GM23248 (cell line): ENCODE data around the gene RNF157.

Experiments
- EZH2 ChIP-seq: fragments of 200-600 bp; sonication (generic); IDR thresholded peaks from 2 replicates; pipeline ENCODE4 v1.6.1; 2018; ENCODE audit warnings: antibody characterized with exemption, mild to moderate bottlenecking; ENCODE audit not compliant: insufficient read depth, poor library complexity, severe bottlenecking
- EZH2phosphoT487 ChIP-seq: fragments of 200-600 bp; sonication (generic); IDR thresholded peaks from 2 replicates; pipeline ENCODE4 v1.6.1; 2018; ENCODE audit warnings: antibody characterized with exemption, moderate library complexity, mild to moderate bottlenecking, low read depth; ENCODE audit not compliant: insufficient read depth

DNA sequence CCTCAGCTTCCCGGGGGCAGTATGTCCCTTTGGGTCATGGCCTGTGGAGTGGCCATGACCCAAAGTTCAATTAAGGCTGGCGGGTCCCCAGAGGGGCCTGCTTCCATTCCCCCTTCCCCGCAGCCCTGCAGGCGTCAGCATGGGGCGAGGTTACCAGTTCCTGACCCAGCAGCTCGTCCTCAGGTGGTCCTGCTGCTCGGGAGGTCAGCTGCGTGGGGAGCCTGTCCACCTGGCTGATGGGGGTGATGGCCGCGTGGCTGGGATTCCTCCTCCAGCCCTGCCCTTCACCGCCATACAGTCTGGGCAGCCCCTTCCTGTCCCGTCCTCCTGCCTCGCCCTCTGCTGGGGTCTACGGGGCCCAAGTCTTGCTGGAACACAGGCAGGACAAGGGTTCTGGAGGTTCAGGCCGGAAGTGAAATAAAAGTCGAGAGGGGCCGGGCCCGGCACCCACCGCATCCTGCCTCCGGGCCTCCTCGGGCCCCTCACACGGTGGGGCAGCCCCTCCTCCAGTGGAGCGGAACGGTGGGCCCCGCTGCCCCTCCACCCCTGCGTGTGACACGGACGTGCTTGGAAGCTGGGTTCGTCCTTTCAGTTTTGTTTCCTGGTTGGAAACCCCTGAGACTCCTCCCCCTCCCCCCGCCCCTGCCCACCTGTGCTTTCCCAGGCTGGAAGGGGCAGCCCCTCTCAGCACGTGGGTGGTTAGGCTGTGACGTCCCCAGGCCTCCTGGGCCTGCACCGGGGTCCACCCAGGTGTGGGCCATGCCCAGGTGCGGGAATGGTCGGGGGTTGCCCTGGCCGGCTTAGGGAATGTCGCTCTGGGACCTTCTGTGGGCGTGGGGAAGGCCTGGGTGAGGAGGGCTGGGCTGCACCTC is 31.6 kb upstream of the RNF157 start:
- TF ChIP-seq EZH2, result no peak
- no peak for TF ChIP-seq EZH2phosphoT487
